Prostate gland (tissue), 2 donors: ENCODE results near the gene SAMD3.

Experiments used
- CTCF ChIP-seq, 4 experiments: fragments of 200-600 bp in 2 of 4; fragments of 450-650 bp in 2 of 4; sonication (generic) in 2 of 4; IDR thresholded peaks; 1 replicate in 3 of 4; 2 replicates in 1 of 4; pipeline ENCODE4 v1.5.1; 2016 to 2019; ENCODE audit warnings: antibody characterized with exemption in 4 of 4, mild to moderate bottlenecking in 2 of 4, moderate library complexity in 2 of 4
- POLR2A ChIP-seq: fragments of 450-650 bp; IDR thresholded peaks from one replicate; pipeline ENCODE4 v1.6.1; 2016; ENCODE audit warnings: antibody characterized with exemption, mild to moderate bottlenecking
- POLR2AphosphoS5 ChIP-seq: sonication (generic); formaldehyde crosslinking; IDR thresholded peaks from one replicate; pipeline ENCODE4 v1.6.1; 2017; ENCODE audit warnings: antibody characterized with exemption

- TF ChIP-seq POLR2A (no peak), CTCF (IDR thresholded peaks at IDR 0.05) (no peak), POLR2AphosphoS5 (no peak)
Measured at GRCh38 chr6:130113201-130113710, 109.5 kb downstream of the SAMD3 start.
